Liver (tissue), 9 donors: ENCODE data around the gene ZNF628. TPM values are rescaled to one million over a fixed set of nuclear protein-coding genes. Genes with fewer than 3 reads are reported as not detected.

Experiments
- DNase-seq: peaks from one replicate; pipeline ENCODE4 v3.0.0-alpha.2; 2017; ENCODE audit warnings: low spot score
- H3K27ac ChIP-seq, 2 donors: one replicate each; pipeline ENCODE4 v1.7.0; 2013; ENCODE audit warnings: inconsistent platforms in 2 of 2, low read length in 2 of 2, control low read depth in 1 of 2, low read depth in 1 of 2, mild to moderate bottlenecking in 1 of 2
- H3K27me3 ChIP-seq, 4 donors: one replicate each; pipeline versions ENCODE4 v1.6.1 to v1.7.0; 2013; ENCODE audit warnings: low read length in 3 of 4, inconsistent platforms in 1 of 4, mild to moderate bottlenecking in 1 of 4, moderate library complexity in 1 of 4; ENCODE audit not compliant: control insufficient read depth in 4 of 4, insufficient read depth in 4 of 4
- H3K36me3 ChIP-seq, 4 donors: one replicate each; pipeline versions ENCODE4 v1.6.1 to v1.7.0; 2013; ENCODE audit warnings: low read length in 3 of 4, mild to moderate bottlenecking in 3 of 4, low read depth in 1 of 4, moderate library complexity in 1 of 4; ENCODE audit not compliant: control insufficient read depth in 4 of 4, insufficient read depth in 3 of 4
- H3K4me1 ChIP-seq, 4 donors: one replicate each; pipeline versions ENCODE4 v1.6.1 to v1.7.0; 2013; ENCODE audit warnings: low read length in 3 of 4, mild to moderate bottlenecking in 3 of 4, moderate library complexity in 1 of 4; ENCODE audit not compliant: control insufficient read depth in 4 of 4, insufficient read depth in 4 of 4
- H3K4me3 ChIP-seq, 3 donors: one replicate each; pipeline versions ENCODE4 v1.6.1 to v1.7.0; 2013; ENCODE audit warnings: low read length in 3 of 3, control low read depth in 1 of 3, low read depth in 1 of 3, mild to moderate bottlenecking in 1 of 3
- H3K9ac ChIP-seq, 2 donors: one replicate each; pipeline ENCODE4 v1.7.0; 2013; ENCODE audit warnings: low read length in 2 of 2, mild to moderate bottlenecking in 2 of 2, moderate library complexity in 2 of 2, control low read depth in 1 of 2, low read depth in 1 of 2
- H3K9me3 ChIP-seq, 4 donors: one replicate each; pipeline versions ENCODE4 v1.6.1 to v1.7.0; 2013; ENCODE audit warnings: low read length in 3 of 4; ENCODE audit not compliant: control insufficient read depth in 4 of 4
- EGR1 ChIP-seq, 2 donors: IDR thresholded peaks; 2 replicates each; pipeline ENCODE4 v1.6.1; 2016 to 2018; ENCODE audit warnings: antibody characterized with exemption in 2 of 2, low read depth in 2 of 2
- FOXA1 ChIP-seq: IDR thresholded peaks from 2 replicates; pipeline ENCODE4 v1.6.1; 2016; ENCODE audit warnings: antibody characterized with exemption
- HNF4A ChIP-seq, 2 donors: conservative IDR thresholded peaks; 2 replicates each; pipeline ENCODE4 v1.6.1; 2016; ENCODE audit warnings: antibody characterized with exemption in 2 of 2, mild to moderate bottlenecking in 2 of 2
- NR2F2 ChIP-seq: IDR thresholded peaks from 2 replicates; pipeline ENCODE4 v1.6.1; 2016; ENCODE audit warnings: antibody characterized with exemption
- RAD21 ChIP-seq, 2 donors: IDR thresholded peaks; 2 replicates each; pipeline ENCODE4 v1.6.1; 2016; ENCODE audit warnings: antibody characterized with exemption in 2 of 2, mild to moderate bottlenecking in 2 of 2
- SP1 ChIP-seq: IDR thresholded peaks from 2 replicates; pipeline ENCODE4 v1.6.1; 2018; ENCODE audit warnings: antibody characterized with exemption, mild to moderate bottlenecking
- TAF1 ChIP-seq: conservative IDR thresholded peaks from 2 replicates; pipeline ENCODE4 v1.6.1; 2016; ENCODE audit warnings: antibody characterized with exemption, mild to moderate bottlenecking
- YY1 ChIP-seq: IDR thresholded peaks from 2 replicates; pipeline ENCODE4 v1.6.1; 2016; ENCODE audit warnings: antibody characterized with exemption, mild to moderate bottlenecking
- WGBS: extraction: QIAGEN DNeasy Blood & Tissue Kit; methylation state at CpG from one replicate; pipeline ENCODE4 v1.1.7; 2013; 5-methylcytosine and 5-hydroxymethylcytosine counted together
- polyA plus RNA-seq, 2 donors: library from polyadenylated mRNA; stranded (reverse) in 1 of 2; unstranded in 1 of 2; fragments of 200-250 nt in 1 of 2; fragments of >200 nt in 1 of 2; fragmentation: Nextera tagmentation in 1 of 2; extraction: Ambion mirVana in 1 of 2; gene quantifications; one replicate each; pipeline versions ENCODE4 v1.2.1 to v1.2.3, GENCODE V29; 2013 to 2015
- total RNA-seq, 2 donors: library from RNA; depleted of rRNA; stranded (reverse); fragments of >200 nt; gene quantifications; one replicate each; pipeline ENCODE4 v1.2.3, GENCODE V29; 2014
- TF ChIP-seq, protein P1 (sequence below): IDR thresholded peaks from 2 replicates; pipeline ENCODE4 v1.6.1; 2016; ENCODE audit warnings: antibody characterized with exemption, mild to moderate bottlenecking
- TF ChIP-seq, protein P2 (sequence below): fragments of 150-350 bp; IDR thresholded peaks from 2 replicates; pipeline ENCODE4 v1.5.1; 2017; ENCODE audit warnings: improper control_type of control experiment, low read depth, low read length; ENCODE audit not compliant: missing input control
- TF ChIP-seq, protein P3 (sequence below): IDR thresholded peaks from 2 replicates; pipeline ENCODE4 v1.6.1; 2016; ENCODE audit warnings: antibody characterized with exemption
- TF ChIP-seq, protein P4 (sequence below): IDR thresholded peaks from 2 replicates; pipeline ENCODE4 v1.6.1; 2016; ENCODE audit warnings: antibody characterized with exemption
- donor health status: healthy.
- donor health status: healthy.
- donor health status: healthy.
- donor health status: healthy.
- donor health status: healthy.

The ZNF628 gene
- total and polyA plus RNA-seq, 4 donors = 0.99 to 4.4 (median 1.5) TPM

DNA sequence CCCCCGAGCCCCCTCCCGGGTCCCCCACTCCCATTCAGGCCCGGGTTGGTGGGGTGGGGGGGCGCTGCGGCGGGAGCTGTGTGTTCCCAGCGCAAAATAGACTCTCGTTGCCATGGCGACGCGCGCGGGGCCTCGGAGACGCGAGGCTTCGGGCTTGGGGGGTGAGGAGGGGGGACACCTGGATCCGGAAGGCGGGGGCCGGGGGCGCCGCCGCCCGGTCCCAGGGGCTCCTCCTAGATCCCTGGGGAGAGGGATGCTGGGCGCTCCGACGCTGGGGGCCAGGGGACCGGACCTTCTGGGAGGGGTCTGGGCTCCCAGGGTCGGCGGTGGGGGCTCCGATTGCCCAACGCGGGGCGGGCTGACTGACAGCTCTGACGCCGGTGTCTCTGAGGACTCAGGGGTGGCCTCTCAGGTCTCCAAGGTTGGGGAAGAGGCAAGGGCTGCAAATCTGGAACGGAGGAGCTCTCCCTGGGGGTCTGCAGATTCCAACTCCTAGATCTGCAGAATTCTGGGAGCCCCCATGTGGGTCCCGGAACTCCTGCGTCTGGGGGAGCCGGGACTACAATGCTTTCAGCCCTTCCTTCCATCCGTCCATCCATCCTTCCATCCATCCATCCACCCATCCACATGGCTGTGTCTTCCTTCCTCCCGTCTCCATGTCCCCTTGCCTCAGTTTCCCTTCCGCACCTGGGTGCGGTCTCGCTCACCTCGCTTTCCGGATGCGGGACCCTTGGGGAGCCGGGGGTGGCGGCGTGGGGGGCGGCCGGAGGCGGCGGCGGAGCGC lies 24.3 kb upstream of the ZNF628 start:
- 11% methylated on average over 57 of the region's 57 CpGs for WGBS
- no peak for DNase-seq
- peaks cover 0 to 2% (median 0%) of the 10 kb centered on the region in 4 donors for H3K4me1 ChIP-seq
- TF ChIP-seq, protein P1, sequence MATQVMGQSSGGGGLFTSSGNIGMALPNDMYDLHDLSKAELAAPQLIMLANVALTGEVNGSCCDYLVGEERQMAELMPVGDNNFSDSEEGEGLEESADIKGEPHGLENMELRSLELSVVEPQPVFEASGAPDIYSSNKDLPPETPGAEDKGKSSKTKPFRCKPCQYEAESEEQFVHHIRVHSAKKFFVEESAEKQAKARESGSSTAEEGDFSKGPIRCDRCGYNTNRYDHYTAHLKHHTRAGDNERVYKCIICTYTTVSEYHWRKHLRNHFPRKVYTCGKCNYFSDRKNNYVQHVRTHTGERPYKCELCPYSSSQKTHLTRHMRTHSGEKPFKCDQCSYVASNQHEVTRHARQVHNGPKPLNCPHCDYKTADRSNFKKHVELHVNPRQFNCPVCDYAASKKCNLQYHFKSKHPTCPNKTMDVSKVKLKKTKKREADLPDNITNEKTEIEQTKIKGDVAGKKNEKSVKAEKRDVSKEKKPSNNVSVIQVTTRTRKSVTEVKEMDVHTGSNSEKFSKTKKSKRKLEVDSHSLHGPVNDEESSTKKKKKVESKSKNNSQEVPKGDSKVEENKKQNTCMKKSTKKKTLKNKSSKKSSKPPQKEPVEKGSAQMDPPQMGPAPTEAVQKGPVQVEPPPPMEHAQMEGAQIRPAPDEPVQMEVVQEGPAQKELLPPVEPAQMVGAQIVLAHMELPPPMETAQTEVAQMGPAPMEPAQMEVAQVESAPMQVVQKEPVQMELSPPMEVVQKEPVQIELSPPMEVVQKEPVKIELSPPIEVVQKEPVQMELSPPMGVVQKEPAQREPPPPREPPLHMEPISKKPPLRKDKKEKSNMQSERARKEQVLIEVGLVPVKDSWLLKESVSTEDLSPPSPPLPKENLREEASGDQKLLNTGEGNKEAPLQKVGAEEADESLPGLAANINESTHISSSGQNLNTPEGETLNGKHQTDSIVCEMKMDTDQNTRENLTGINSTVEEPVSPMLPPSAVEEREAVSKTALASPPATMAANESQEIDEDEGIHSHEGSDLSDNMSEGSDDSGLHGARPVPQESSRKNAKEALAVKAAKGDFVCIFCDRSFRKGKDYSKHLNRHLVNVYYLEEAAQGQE = no peak
- no peak for TF ChIP-seq TAF1
- TF ChIP-seq, protein P2, sequence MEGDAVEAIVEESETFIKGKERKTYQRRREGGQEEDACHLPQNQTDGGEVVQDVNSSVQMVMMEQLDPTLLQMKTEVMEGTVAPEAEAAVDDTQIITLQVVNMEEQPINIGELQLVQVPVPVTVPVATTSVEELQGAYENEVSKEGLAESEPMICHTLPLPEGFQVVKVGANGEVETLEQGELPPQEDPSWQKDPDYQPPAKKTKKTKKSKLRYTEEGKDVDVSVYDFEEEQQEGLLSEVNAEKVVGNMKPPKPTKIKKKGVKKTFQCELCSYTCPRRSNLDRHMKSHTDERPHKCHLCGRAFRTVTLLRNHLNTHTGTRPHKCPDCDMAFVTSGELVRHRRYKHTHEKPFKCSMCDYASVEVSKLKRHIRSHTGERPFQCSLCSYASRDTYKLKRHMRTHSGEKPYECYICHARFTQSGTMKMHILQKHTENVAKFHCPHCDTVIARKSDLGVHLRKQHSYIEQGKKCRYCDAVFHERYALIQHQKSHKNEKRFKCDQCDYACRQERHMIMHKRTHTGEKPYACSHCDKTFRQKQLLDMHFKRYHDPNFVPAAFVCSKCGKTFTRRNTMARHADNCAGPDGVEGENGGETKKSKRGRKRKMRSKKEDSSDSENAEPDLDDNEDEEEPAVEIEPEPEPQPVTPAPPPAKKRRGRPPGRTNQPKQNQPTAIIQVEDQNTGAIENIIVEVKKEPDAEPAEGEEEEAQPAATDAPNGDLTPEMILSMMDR = no peak
- TF ChIP-seq SP1 = no peak
- H3K27me3 ChIP-seq = no peaks in the 10 kb centered on the region
- no peak overlapping the region for H3K4me3 ChIP-seq
- H3K36me3 ChIP-seq = peaks cover 0 to 13% (median 4%) of the 10 kb centered on the region in 4 donors
- no peaks in the 10 kb centered on the region for H3K9me3 ChIP-seq
- H3K9ac ChIP-seq = no peak overlapping the region
- no peak overlapping the region for H3K27ac ChIP-seq

DNA sequence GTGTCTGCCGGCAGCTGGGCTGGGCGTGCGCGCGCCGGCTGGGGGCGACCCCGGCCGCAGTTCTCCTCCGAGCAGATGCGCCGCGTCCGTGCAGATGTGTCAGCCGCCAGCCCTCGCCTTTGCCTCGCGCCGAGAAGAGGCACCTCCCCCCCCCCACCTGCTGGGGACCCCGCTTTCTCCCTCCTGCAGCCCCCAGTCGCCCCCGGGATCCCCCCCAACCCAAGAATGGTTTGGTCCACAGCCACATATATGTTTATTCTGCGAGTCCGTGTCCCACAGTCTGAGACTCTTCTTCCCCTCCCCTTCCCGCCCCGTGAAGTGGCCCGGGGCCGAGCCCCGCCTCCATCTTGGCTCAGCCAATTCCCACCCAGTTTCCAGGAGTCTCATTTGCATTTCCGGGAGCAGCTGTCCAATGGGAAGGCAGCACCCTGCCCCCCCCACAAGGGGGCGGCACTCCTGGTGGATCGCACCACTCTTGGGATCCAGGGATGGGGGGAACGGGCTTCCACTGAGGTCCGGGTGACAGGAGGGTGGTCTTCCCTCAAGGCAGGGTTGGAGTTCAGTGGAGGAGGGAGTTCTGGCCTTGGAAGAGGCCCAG lies 23.6 kb upstream of the ZNF628 start:
- 44% methylated on average over 34 of the region's 34 CpGs for WGBS
- H3K27ac ChIP-seq = no peak overlapping the region
- peak; percentile 84 for DNase-seq

DNA sequence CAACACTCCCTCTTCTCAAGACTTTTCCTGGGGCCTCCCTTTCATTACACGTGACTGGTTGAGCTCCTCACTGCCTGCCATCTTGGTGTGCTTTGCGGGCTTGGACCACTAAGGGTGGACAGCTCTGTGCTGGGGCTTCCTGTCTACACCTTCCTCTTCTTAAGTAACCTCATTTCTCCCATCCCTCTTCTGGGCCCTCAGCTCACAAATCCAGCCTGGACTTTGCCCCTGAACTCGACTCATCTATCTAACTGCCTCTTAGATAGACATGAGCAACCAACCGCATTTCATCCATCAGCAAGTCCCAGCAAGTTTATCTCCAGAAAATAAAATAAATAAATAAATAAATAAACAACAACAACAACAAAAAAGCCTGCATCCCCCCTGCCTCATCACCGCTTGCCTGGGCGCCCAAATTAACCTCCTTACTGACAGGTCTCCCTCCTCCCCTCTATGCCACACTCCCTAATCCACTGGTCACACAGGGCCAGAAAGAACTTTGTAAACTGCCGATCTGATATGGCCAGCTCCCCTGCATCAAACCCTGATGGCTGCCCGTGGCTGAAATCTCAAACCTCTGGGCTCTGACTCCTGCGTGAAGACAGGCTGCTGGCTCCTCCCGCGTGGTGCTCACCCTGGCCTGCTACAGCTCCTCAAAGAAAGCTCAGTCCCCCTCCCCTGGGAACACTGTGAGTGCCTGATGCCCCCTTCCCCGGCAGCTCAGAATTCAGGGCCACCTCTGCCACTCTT lies 22.7 kb upstream of the ZNF628 start:
- 89% methylated on average over 12 of the region's 12 CpGs for WGBS
- DNase-seq = no peak
- peaks cover 0 to 13% (median 4%) of the 10 kb centered on the region in 4 donors for H3K36me3 ChIP-seq
- H3K27ac ChIP-seq = no peak overlapping the region
- no peak overlapping the region for H3K4me3 ChIP-seq
- no peaks in the 10 kb centered on the region for H3K27me3 ChIP-seq
- no peak overlapping the region for H3K9ac ChIP-seq
- H3K9me3 ChIP-seq = no peaks in the 10 kb centered on the region
- H3K4me1 ChIP-seq = peaks cover 0 to 2% (median under 1%) of the 10 kb centered on the region in 4 donors
- TF ChIP-seq, protein P3, sequence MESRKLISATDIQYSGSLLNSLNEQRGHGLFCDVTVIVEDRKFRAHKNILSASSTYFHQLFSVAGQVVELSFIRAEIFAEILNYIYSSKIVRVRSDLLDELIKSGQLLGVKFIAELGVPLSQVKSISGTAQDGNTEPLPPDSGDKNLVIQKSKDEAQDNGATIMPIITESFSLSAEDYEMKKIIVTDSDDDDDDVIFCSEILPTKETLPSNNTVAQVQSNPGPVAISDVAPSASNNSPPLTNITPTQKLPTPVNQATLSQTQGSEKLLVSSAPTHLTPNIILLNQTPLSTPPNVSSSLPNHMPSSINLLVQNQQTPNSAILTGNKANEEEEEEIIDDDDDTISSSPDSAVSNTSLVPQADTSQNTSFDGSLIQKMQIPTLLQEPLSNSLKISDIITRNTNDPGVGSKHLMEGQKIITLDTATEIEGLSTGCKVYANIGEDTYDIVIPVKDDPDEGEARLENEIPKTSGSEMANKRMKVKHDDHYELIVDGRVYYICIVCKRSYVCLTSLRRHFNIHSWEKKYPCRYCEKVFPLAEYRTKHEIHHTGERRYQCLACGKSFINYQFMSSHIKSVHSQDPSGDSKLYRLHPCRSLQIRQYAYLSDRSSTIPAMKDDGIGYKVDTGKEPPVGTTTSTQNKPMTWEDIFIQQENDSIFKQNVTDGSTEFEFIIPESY = no peak
- TF ChIP-seq FOXA1 (no peak), RAD21 (IDR thresholded peaks at IDR 0.05) (no peak), EGR1 (IDR thresholded peaks at IDR 0.05; ENCODE audit: low read depth in 2 of 2) (no peak), NR2F2 (no peak), HNF4A (conservative IDR thresholded peaks at IDR 0.05) (no peak), YY1 (no peak)
- TF ChIP-seq, protein P1 = no peak

More for the DNA sequence above, 23.6 kb upstream of the ZNF628 start:
- Histone ChIP-seq H3K4me1 (peaks cover 0 to 2% (median 0%) of the 10 kb centered on the region in 4 donors), H3K36me3 (peaks cover 0 to 13% (median 4%) of the 10 kb centered on the region in 4 donors), H3K9me3 (no peaks in the 10 kb centered on the region), H3K4me3 (no peak overlapping the region), H3K9ac (no peak overlapping the region), H3K27me3 (no peaks in the 10 kb centered on the region)
- TF ChIP-seq, protein P4, sequence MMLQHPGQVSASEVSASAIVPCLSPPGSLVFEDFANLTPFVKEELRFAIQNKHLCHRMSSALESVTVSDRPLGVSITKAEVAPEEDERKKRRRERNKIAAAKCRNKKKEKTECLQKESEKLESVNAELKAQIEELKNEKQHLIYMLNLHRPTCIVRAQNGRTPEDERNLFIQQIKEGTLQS = no peak
- TF ChIP-seq YY1 = no peak
- peak; percentile 20 for TF ChIP-seq SP1
